Effector memory CD4-positive, alpha-beta T cell (primary cell): Measurements from ENCODE around the gene SRGAP1.
"Not testable (repeated sequence)": the region's sequence is repeated elsewhere in the genome, so short reads cannot be mapped to it uniquely, and the experiment has no call there.

Experiments
- DNase-seq, 3 donors: peaks; one replicate each; pipeline ENCODE4 v3.0.0-alpha.2; 2020
- H3K27ac ChIP-seq: 2 replicates; pipeline ENCODE4 v1.7.0; 2013; ENCODE audit warnings: mild to moderate bottlenecking, low read length, moderate library complexity; ENCODE audit not compliant: insufficient read depth, poor library complexity, severe bottlenecking
- H3K27me3 ChIP-seq: replicated peaks from 2 replicates; pipeline ENCODE4 v1.7.0; 2013; ENCODE audit warnings: mild to moderate bottlenecking, low read length; ENCODE audit not compliant: insufficient read depth, control insufficient read depth, poor library complexity, severe bottlenecking
- H3K36me3 ChIP-seq: 2 replicates; pipeline ENCODE4 v1.7.0; 2013; ENCODE audit warnings: mild to moderate bottlenecking, low read length, moderate library complexity; ENCODE audit not compliant: control insufficient read depth, insufficient read depth
- H3K4me1 ChIP-seq: 2 replicates; pipeline ENCODE4 v1.7.0; 2013; ENCODE audit warnings: low read length, mild to moderate bottlenecking; ENCODE audit not compliant: control insufficient read depth, insufficient read depth, poor library complexity, severe bottlenecking
- H3K4me3 ChIP-seq: 2 replicates; pipeline ENCODE4 v1.7.0; 2013; ENCODE audit warnings: low read length, low read depth, mild to moderate bottlenecking; ENCODE audit not compliant: insufficient read depth, poor library complexity, severe bottlenecking
- H3K9me3 ChIP-seq: 2 replicates; pipeline ENCODE4 v1.7.0; 2013; ENCODE audit warnings: mild to moderate bottlenecking, low read length, moderate library complexity; ENCODE audit not compliant: control insufficient read depth

Gene SRGAP1

GRCh38 chr12:64147011-64147631, 302.6 kb downstream of the SRGAP1 start:
- no peak overlapping the region for H3K4me3 ChIP-seq
- H3K27ac ChIP-seq: no peak overlapping the region
- H3K36me3 ChIP-seq: no peaks in the 10 kb centered on the region
- no peaks in the 10 kb centered on the region for H3K4me1 ChIP-seq
- no peak for DNase-seq
- no peaks in the 10 kb centered on the region for H3K27me3 ChIP-seq
- H3K9me3 ChIP-seq: no peaks in the 10 kb centered on the region

- H3K36me3 ChIP-seq: no peaks in the 10 kb centered on the region
These were observed 303.4 kb downstream of the SRGAP1 start for GRCh38 chr12:64147875-64148274.

GRCh38 chr12:64154677-64155076, 310.2 kb downstream of the SRGAP1 start:
- no peaks in the 10 kb centered on the region for H3K4me1 ChIP-seq

More at GRCh38 chr12:64147875-64148274, 303.4 kb downstream of the SRGAP1 start:
- Histone ChIP-seq H3K9me3 (no peaks in the 10 kb centered on the region), H3K4me1 (no peaks in the 10 kb centered on the region), H3K4me3 (no peak overlapping the region), H3K27ac (no peak overlapping the region), H3K27me3 (no peaks in the 10 kb centered on the region)
- no peak for DNase-seq

GRCh38 chr12:64157110-64157509, 312.6 kb downstream of the SRGAP1 start:
- Histone ChIP-seq H3K27me3 (no peaks in the 10 kb centered on the region), H3K36me3 (no peaks in the 10 kb centered on the region), H3K4me3 (no peak overlapping the region), H3K4me1 (no peaks in the 10 kb centered on the region), H3K27ac (no peak overlapping the region), H3K9me3 (no peaks in the 10 kb centered on the region)
- DNase-seq: no peak

More at GRCh38 chr12:64154677-64155076, 310.2 kb downstream of the SRGAP1 start:
- Histone ChIP-seq H3K27me3 (no peaks in the 10 kb centered on the region), H3K9me3 (no peaks in the 10 kb centered on the region), H3K27ac (no peak overlapping the region), H3K4me3 (no peak overlapping the region), H3K36me3 (no peaks in the 10 kb centered on the region)
- DNase-seq: no peak

DNA sequence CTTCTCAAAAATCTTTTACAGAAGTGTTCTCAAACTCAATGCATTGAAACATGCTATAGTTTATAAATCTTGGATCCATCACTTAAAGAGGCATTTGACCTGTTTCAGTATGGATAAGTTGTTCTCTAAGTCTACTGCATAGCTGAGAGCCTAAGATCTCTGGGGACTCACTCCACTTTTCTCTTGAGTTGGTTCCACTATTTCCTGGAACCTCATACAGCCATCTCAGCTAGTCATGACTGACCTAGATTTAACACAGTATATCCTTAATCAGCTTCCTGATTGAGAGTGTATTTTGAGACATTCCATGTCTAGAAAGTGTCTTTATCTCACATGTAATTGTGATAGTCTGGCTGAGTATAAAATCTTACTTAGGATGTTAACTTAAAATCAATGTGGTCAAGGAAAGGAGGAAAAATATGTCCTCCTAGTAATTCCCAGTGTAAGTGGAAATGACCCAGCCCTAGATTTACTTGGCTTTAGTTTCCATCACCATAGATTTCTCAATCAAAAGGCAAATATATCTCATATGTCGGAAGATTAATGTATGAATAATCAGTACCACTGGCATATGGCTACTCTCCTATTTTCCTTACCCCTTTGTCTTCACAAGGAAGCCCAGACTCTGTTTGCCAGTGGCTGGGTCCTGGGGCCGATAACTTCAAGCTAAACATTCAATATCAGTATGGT, 315.7 kb downstream of the SRGAP1 start:
- no peaks in the 10 kb centered on the region for H3K9me3 ChIP-seq
- no peak overlapping the region for H3K4me3 ChIP-seq
- H3K36me3 ChIP-seq: no peaks in the 10 kb centered on the region
- no peaks in the 10 kb centered on the region for H3K27me3 ChIP-seq
- no peak for DNase-seq
- H3K27ac ChIP-seq: no peak overlapping the region
- no peaks in the 10 kb centered on the region for H3K4me1 ChIP-seq

DNA sequence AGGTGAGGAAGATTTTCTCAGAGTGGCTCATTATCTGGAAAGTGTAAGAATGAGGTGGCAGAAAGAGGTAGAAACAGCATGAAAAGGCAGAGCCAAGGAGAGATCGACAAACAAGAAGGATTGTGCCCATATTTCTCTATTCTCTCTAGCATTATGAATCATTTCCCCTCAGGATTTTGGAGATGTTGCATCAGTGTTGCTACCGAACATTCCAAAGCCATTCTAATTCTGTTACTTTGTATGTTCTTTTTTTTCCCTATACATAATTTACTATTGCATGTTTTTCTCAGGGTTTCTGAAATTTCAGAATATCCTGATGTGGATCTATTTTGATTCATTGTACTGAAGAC, 316.2 kb downstream of the SRGAP1 start:
- H3K36me3 ChIP-seq: no peaks in the 10 kb centered on the region
- no peak overlapping the region for H3K27ac ChIP-seq
- H3K27me3 ChIP-seq: no peaks in the 10 kb centered on the region
- H3K4me3 ChIP-seq: no peak overlapping the region
- no peak for DNase-seq
- no peaks in the 10 kb centered on the region for H3K9me3 ChIP-seq
- no peaks in the 10 kb centered on the region for H3K4me1 ChIP-seq

DNA sequence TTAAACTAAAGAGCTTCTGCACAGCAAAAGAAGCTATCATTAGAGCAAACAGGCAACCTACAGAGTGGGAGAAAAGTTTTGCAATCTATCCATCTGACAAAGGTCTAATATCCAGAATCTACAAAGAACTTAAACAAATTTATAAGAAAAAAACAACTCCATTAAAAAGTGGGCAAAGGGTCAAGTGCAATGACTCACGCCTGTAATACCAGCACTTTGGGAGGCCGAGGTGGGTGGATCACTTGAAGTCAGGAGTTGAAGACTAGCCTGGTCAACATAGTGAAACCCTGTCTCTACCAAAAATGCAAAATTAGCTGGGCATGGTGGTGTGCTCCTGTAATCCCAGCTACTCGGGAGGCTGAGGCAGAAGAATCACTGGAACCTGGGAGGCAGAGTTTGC, 322.1 kb downstream of the SRGAP1 start:
- not testable (repeated sequence) for H3K4me3 ChIP-seq, H3K4me1 ChIP-seq, H3K27ac ChIP-seq, H3K36me3 ChIP-seq, H3K9me3 ChIP-seq, H3K27me3 ChIP-seq, DNase-seq

DNA sequence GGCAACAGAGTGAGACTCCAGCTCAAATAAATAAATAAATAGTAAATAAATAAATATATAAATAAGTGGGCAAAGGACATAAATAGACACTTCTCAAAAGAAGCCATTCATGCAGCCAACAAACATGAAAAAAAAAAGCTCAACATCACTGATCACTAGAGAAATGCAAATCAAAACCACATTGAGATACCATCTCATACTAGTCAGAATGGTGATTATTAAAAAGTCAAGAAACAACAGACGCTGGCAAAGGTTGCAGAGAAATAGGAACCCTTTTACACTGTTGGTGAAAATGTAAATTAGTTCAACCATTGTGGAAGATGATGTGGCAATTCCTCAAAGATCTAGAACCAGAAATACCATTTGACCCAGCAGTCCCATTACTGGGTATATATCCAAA, 322.5 kb downstream of the SRGAP1 start:
- not testable (repeated sequence) for H3K36me3 ChIP-seq, H3K4me1 ChIP-seq, H3K9me3 ChIP-seq, H3K27ac ChIP-seq, DNase-seq, H3K4me3 ChIP-seq, H3K27me3 ChIP-seq

DNA sequence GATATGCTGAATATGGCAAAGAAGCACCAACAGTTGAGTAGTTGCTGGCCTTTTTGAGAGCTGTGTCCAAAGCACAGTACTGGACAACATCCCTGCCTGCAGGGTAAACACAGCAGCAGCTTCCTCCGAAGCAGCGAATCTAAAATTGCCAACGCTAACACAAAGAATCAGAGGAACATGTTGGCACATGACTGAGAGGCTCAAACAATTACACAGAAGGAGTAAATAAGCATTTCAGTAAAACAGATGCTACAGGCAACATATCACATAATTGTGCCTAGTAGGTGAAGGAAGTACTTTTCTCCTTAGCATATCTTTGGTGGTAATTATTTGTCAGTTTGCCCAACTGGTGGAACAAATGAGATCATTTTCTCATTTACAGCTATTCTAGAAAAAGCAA, 325.5 kb downstream of the SRGAP1 start:
- H3K27ac ChIP-seq: no peak overlapping the region

DNA sequence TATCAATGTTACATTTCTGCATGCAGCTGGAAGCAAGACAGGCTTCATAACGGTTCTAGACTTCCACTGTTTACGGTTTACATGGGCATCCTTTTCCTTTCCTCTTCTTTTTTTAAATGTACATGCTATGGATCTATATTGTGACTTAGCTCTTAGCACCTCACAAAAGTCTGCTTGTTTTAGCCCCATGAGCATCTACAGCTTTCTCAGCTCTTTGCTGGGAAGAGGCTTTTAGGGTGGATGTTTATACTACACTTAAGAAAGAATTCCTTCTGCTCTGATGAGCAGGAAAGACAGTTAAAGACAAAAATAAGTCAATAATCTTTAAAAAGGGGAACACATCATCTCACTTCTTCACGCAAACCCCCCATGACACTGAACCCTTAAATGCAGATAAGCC, 326.2 kb downstream of the SRGAP1 start:
- no peaks in the 10 kb centered on the region for H3K9me3 ChIP-seq
- H3K27me3 ChIP-seq: no peaks in the 10 kb centered on the region
- H3K4me3 ChIP-seq: no peak overlapping the region
- no peaks in the 10 kb centered on the region for H3K36me3 ChIP-seq
- H3K4me1 ChIP-seq: no peaks in the 10 kb centered on the region
- no peak for DNase-seq
- no peak overlapping the region for H3K27ac ChIP-seq

More for the DNA sequence above, 325.5 kb downstream of the SRGAP1 start:
- H3K36me3 ChIP-seq: no peaks in the 10 kb centered on the region
- DNase-seq: no peak
- no peaks in the 10 kb centered on the region for H3K9me3 ChIP-seq
- H3K27me3 ChIP-seq: no peaks in the 10 kb centered on the region
- no peak overlapping the region for H3K4me3 ChIP-seq
- no peaks in the 10 kb centered on the region for H3K4me1 ChIP-seq
